Measurements from ENCODE around the gene NCMAP.

- TF ChIP-seq POLR2A (IDR thresholded peaks at IDR 0.05) (no peak), CTCF (IDR thresholded peaks at IDR 0.05) (no peak)
These were observed 23.0 kb downstream of the NCMAP start for GRCh38 chr1:24578846-24579245.

Data from breast epithelium (tissue), 3 donors.